Colon (tissue), 2 donors: ENCODE data around the gene NRDE2.

Source experiments
- FAIRE-seq: peaks from 2 replicates; lab custom pipeline; 2012; peaks lifted over from hg19 to GRCh38; lab: Jason Lieb, UNC
- donor health status: control.
- donor health status: control.

Gene NRDE2

GRCh38 chr14:90331497-90332270, at the start of gene NRDE2:
Gene NRDE2 (minus strand): TSS chr14:90331941. CDS start chr14:90331904, 37 bp downstream.
- FAIRE-seq: no peak

GRCh38 chr14:90381011-90381786, 49.5 kb upstream of the NRDE2 start:
- FAIRE-seq: no peak

- no peak for FAIRE-seq
These were observed 47.4 kb upstream of the NRDE2 start for GRCh38 chr14:90379106-90379505.

- no peak for FAIRE-seq
These were observed 46.5 kb upstream of the NRDE2 start for GRCh38 chr14:90378249-90378648.

- no peak for FAIRE-seq
These were observed 44.2 kb upstream of the NRDE2 start for GRCh38 chr14:90375934-90376333.

GRCh38 chr14:90374813-90375212, 43.1 kb upstream of the NRDE2 start:
- no peak for FAIRE-seq

DNA sequence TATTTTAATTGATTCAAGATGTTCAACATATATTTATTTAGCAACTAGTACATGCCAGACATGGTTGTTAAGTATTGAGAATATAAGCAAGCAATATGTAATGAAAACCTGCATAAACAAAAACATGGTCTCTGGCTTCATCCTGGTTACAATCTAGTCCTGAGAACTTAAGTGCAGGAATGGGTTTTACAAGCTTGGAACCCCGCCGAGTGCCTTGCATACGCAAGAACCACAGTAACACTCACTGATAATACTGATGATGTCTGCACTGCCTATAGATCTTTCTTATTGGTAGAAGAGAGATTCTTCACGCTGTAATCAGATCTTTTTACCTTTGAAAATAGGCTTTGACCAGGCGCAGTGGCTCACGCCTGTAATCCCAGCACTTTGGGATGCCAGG, 42.1 kb upstream of the NRDE2 start:
- no peak for FAIRE-seq

DNA sequence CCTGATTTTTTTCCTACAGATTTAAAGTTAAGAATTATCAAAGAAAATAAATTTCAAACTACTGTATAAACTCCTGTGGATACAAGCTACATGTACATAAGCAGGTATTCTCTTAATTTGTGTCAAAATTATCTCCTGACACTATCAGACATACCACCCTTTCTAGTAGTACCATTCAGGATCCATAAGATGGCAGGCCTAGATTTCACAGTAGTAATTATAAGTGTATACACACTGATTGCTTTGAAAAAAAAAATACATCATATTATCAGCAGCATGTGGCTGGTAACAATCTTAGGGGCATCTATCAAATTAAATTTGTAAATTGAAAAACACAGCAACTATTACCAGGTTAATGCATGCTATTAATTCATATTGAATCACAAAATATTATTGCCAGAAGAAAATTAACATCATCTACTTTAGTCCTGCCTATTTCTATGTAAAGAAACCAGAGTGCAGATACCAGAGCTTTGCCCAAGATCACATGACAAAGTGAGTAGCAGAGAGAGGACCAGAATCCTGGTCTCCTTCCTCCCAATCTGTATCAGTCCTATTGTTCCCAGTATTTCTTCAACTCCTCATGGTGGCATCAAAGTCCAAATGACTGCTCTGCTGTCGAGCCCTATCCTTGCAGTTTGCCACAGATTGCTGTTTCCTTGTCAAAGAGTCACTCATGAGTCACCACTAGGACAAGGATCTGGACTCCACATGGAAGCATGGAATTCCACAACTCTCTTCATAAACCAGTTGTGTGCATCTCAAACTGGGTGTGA, 37.4 kb upstream of the NRDE2 start:
- no peak for FAIRE-seq

GRCh38 chr14:90362558-90362896, 30.8 kb upstream of the NRDE2 start:
- no peak for FAIRE-seq

DNA sequence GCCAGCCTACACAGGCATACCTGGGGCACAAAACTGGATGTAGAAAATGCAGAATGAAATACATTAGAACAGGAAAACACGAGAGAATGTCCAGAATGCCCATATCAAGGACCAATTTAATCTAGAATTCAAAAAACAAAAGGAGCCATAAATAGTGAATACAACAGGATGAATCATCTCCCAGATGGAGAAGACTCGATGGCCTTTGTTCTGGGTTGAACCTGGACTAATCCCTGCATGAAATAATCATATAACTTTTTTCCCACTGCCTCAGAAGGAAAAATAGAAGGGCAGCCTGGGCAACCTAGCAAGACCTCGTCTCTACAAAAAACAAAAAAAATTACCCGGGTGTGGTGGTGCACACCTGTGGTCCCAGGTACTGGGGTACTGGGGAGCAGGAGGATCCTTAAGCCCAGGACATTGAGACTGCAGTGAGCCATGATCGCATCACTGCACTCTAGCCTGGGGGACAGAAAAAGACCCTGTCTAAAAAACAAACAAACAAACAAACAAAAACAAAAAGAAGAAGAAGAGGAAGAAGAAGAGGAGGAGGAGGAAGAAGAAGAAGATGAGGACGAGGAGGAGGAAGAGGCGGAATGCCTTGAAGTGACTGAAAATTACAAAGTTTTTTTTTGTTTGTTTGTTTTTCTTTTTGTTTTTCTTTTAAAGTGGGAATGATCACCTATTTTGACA, 30.3 kb upstream of the NRDE2 start:
- FAIRE-seq: no peak

DNA sequence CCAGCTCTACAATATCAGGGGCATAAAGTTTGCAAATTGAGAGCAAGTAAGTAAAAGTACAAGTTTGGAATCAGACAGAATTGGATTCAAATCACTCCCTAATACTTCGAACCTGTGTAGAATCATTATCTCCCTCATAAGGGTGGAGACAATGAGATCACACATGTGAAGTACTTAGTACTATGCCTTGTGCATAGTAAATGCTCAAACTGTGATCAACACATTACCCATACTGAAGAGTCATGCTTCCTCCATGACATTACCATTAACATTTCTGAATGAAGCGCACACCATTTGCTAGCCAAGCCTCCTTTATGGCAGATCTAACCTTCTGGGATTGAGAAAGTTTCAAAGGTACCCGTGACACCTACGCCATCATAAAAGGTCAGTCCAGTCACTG, 26.6 kb upstream of the NRDE2 start:
- no peak for FAIRE-seq

GRCh38 chr14:90356925-90357324, 25.2 kb upstream of the NRDE2 start:
- FAIRE-seq: no peak

DNA sequence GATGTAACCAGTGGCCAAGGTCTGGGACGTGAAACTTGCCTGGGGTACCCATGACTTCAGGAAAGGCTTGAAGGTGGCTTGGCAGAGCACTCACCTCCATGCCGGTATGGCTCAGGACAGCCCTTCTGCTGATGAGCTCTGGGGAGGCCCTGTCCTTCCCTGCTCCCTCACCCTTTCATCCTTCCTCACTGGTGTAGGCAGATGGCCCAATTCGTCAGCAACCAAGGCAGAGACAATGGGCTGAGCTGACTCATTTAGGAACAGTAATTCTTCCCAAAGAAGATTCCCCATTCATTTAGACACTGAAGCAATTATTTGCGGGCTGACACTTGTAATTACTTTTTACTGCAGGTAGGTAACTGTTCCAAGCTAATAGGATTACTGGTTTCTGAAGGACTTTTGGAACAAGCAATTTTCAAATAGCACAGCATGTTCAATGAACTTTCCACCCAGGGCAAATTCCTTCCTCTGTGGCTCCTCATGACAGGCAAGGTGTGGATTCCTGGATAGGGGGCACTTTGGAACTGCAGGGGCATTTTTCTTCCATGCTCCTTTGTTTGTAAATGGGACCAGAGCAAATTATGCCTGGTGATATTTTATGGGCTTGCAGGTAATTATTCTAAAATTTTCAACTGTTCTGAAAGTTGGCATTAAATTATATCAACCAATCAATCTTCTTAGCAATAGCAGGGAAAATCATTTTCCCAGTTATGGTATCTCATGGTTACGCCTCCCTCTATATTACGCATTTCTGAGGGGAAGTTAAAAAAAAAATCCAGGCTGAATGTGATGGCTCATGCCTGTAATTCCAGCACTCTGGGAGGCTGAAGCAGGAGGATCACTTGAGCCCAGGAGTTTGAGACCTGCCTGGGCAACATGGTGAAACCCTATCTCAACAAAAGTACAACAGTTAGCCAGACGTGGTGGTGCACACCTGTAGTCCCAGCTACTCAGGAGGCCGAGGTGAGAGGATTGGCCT, 24.1 kb upstream of the NRDE2 start:
- no peak for FAIRE-seq

DNA sequence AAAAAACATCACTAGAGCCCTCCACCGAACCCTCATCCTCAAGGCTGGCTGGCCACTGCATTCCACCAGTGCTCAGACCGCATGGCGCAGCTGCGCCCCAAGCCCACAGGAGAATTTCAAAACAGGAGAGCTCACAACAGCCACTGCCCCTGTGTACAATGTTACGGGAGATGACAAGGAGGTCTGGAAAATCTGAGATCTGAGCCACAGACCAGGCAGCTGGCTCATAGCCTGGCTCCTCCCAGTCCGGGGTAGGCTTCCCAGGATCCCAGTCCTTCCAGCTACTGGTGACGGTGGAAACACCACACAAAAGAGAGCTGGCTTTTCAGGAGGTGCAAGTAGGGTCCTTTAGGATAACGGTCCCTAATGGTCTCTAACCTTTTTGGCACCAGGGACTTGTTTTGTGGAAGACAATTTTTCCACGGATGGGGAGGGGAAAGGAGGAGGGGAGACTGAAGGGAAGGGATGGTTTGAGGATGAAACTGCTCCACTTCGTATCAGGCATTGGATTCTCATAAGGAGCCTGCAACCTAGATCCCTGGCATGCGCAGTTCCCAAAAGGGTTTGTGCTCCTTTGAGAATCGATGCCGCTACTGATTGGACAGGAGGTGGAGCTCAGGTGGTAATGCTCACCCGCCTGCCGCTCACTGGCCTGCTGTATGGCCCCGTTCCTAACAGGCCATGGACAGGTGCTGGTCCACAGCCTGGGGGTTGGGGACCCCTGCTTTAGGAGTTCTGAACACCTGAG, 23.0 kb upstream of the NRDE2 start:
- no peak for FAIRE-seq

- FAIRE-seq: no peak
These were observed 18.0 kb upstream of the NRDE2 start for GRCh38 chr14:90349739-90350138.

DNA sequence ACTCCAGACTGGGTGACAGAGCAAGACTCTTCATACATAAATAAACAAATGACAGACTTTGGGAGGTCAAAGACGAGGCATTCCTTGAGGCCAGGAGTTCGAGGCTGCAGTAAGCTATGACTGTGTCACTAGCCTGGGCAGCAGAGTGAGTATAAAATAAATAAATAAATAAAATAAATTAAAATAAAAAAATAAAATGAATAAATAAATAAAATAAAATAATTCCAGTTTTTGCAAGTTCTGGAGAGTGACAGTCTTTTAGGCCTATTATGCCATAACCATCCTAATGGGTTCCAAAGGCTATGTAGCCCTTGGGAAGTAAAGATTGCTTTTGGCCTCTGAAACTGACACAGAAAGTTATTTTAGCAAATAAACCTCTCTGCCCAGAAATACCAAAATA, 16.5 kb upstream of the NRDE2 start:
- no peak for FAIRE-seq

DNA sequence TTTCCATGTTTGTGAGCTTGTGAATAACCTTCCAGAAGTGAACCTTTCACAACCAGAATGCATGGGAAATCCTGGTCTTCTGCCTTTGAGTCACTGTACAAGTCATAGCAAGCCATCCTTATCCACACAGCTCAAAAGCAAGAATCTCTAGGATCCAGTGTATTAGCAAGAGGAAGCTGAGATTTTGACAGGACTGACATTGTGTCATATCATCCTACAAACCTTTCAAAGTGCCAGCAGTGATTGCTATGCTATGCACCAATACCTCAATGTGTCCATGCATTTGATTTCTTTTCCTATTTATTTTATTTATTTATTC, 13.5 kb upstream of the NRDE2 start:
- no peak for FAIRE-seq

DNA sequence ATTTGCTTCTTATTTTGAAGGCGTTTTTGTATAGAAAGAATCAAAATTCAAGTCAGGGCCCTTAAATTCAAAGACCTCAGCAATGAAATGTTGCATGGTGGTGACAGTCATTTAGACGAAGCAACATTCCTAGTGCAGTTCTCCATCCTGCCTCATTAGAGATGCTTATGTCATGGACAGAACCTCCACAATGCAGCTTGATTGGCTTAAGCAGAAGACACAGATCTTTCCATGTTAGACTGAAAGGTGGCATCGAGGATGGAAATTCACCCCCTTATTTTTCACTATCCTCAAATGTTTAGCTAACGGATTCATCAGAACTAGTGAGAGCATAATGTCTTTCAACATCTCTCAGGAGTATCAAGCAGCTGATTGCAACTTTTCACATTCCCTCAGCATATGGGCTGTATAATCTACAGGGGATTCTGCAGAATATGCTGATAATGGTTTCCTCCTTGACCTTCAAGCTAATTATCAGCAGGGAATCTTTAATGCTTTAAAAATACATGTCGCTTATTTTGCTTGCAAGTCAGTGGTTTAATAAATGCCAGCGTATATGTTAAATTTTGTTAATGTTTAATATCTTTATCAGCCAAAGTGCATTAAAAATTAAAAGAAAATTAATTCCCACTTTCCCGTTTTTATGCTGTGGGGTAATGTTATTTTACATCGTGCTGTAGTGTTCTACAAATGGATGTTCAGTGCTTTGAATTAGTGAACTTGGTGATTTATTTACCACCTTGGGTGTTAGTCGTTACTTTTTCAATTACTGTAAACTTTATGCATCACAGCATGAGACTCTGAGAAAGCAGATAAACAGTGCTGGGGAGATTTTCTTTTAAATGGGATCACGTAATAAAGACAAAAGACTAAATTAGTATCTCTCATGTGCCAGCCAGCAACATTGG, 12.8 kb upstream of the NRDE2 start:
- FAIRE-seq: no peak

- FAIRE-seq: no peak
These were observed 10.6 kb upstream of the NRDE2 start for GRCh38 chr14:90342327-90342726.
